BJ (cell line): ENCODE measurements around the gene SIVA1. TPM values are rescaled to one million over a fixed set of nuclear protein-coding genes. Genes with fewer than 3 reads are reported as not detected.
A peak's percentile ranks its signal among the peaks of the same experiment; 100 is the strongest.

Source experiments
- CTCF ChIA-PET: fragments of 350-600 bp; formaldehyde crosslinking; extraction: SDS; loops from one replicate; lab custom pipeline; 2021; ENCODE audit warnings: antibody characterized with exemption, inconsistent platforms; lab: Yijun Ruan, JAX
- POLR2A ChIA-PET: fragments of 300-600 bp; sonication (Branson Sonifier 250); formaldehyde crosslinking; extraction: SDS; loops from one replicate; lab custom pipeline; 2021; ENCODE audit warnings: antibody characterized with exemption; lab: Charles Lee
- DNase-seq: peaks from one replicate; pipeline ENCODE4 v3.0.0-alpha.2; 2011; ENCODE audit warnings: low read depth
- H3K27me3 ChIP-seq: 2 replicates; pipeline ENCODE4 v1.6.0; 2011; ENCODE audit warnings: low read length; ENCODE audit not compliant: control insufficient read depth, insufficient read depth
- H3K36me3 ChIP-seq: 2 replicates; pipeline ENCODE4 v1.5.1; 2011; ENCODE audit warnings: low read length; ENCODE audit not compliant: control insufficient read depth, insufficient read depth
- H3K4me3 ChIP-seq: 2 replicates; pipeline ENCODE4 v1.5.1; 2011; ENCODE audit warnings: low read depth, mild to moderate bottlenecking, control low read depth, low read length
- CTCF ChIP-seq: IDR thresholded peaks from 2 replicates; pipeline ENCODE4 v1.5.1; 2011; ENCODE audit warnings: low read depth, mild to moderate bottlenecking, control low read depth, inconsistent platforms, low read length, moderate library complexity; ENCODE audit not compliant: insufficient read depth
- polyA plus RNA-seq: library from polyadenylated mRNA; depleted of rRNA; stranded (reverse); fragments of >200 nt; gene quantifications from 2 replicates; pipeline ENCODE4 v1.2.3, GENCODE V29; 2011

The SIVA1 gene
- polyA plus RNA-seq, 1 experiment, result 116 TPM

- POLR2A ChIA-PET, result no interaction called here
- no peak for DNase-seq
- Histone ChIP-seq H3K4me3 (peak overlapping the region; percentile 36), H3K36me3 (peaks cover 6% of the 10 kb centered on the region), H3K27me3 (no peaks in the 10 kb centered on the region)
- TF ChIP-seq CTCF, result no peak
- CTCF ChIA-PET, result interaction anchor here (0.7 to 6.7 kb wide), 11 partner anchors 11 to 102 kb away, joined by 3 to 49 read pairs (median 4); partner anchors contain the start of gene SIVA1
Measured at GRCh38 chr14:104724407-104724980, 28.5 kb upstream of the SIVA1 start.

GRCh38 chr14:104724981-104725771 lies 27.8 kb upstream of the SIVA1 start:
- Histone ChIP-seq H3K27me3 (no peaks in the 10 kb centered on the region), H3K4me3 (peak overlapping the region; percentile 36), H3K36me3 (peaks cover 4% of the 10 kb centered on the region)
- no peak for DNase-seq
- TF ChIP-seq CTCF, result peak; percentile 57
- ChIA-PET CTCF (interaction anchor here (0.7 to 6.7 kb wide), 14 partner anchors 11 to 101 kb away, joined by 3 to 49 read pairs (median 4); partner anchors contain the start of gene SIVA1), POLR2A (no interaction called here)

GRCh38 chr14:104725772-104726548 lies 27.0 kb upstream of the SIVA1 start:
- ChIA-PET CTCF (interaction anchor here (0.8 to 6.7 kb wide), 10 partner anchors 10 to 82 kb away, joined by 3 to 49 read pairs (median 4); partner anchors contain the start of gene SIVA1), POLR2A (no interaction called here)
- H3K4me3 ChIP-seq, result no peak overlapping the region
- no peak for DNase-seq
- TF ChIP-seq CTCF, result no peak
- H3K27me3 ChIP-seq, result no peaks in the 10 kb centered on the region
- peaks cover 4% of the 10 kb centered on the region; the same call in 1 of the 2 replicates for H3K36me3 ChIP-seq

GRCh38 chr14:104726600-104727451 lies 26.1 kb upstream of the SIVA1 start:
- CTCF ChIA-PET, result interaction anchor here (0.9 to 6.7 kb wide), 4 partner anchors 9 to 30 kb away, joined by 3 to 49 read pairs (median 24); partner anchors contain the start of gene SIVA1
- Histone ChIP-seq H3K4me3 (no peak overlapping the region), H3K36me3 (peaks cover 2% of the 10 kb centered on the region; the same call in 1 of the 2 replicates), H3K27me3 (no peaks in the 10 kb centered on the region)
- no peak for TF ChIP-seq CTCF
- DNase-seq, result no peak
- POLR2A ChIA-PET, result no interaction called here
